Kidney capillary endothelial cell (primary cell): ENCODE data around the gene DCAF7.

Experiments
- DNase-seq: peaks from one replicate; pipeline ENCODE4 v3.0.0-alpha.2; 2018; ENCODE audit warnings: low spot score

Gene DCAF7

GRCh38 chr17:63525190-63525946, 24.9 kb upstream of the DCAF7 start:
- no peak for DNase-seq

DNA sequence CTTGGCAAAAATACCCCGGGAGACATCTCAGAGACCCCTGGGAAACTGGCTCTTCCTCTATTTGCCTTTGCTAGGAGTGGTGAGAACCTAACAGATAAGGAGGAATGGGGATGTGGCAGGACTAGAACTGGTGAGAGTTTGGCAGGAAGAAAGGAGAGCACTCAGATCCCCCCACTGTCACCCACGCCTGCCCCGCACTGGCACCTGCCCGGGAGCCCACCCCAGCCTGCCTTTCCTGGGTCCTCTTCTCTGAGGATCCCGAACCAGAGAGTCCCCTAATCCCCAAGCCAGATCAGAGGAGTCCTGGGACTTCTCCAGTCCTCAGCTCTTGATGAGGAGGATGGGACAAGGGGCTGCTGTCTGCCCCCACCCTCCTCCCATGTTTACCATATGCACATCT, 23.4 kb upstream of the DCAF7 start:
- no peak for DNase-seq

GRCh38 chr17:63528183-63528582, 22.1 kb upstream of the DCAF7 start:
- no peak for DNase-seq

DNA sequence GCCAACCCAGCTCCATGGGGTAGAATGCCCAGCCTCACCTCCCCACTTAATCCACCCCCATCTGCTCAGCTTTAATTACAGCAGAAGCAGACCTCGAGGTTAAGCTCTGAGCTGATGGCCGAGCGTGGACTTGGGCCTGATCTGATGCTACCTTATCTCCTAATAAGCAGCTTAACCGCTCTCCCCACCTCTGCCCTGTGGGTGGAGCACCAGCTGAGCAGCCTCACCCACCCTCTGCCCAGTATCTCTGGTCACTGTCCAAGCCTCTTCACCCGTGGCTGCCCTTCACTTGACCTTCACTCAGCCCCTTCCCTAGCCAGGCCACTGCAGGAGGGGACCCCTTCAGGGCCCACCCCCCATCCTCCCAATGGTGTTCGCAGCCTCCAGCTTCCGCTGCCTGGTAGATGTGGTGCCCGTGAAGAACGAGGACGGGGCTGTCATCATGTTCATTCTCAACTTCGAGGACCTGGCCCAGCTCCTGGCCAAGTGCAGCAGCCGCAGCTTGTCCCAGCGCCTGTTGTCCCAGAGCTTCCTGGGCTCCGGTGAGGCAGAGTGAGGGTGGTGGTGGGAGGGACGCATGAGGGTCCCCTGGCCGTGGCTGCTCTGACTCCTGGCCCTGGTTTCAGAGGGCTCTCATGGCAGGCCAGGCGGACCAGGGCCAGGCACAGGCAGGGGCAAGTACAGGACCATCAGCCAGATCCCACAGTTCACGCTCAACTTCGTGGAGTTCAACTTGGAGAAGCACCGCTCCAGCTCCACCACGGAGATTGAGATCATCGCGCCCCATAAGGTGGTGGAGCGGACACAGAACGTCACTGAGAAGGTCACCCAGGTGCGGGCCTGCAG, 20.3 kb upstream of the DCAF7 start:
- DNase-seq = no peak

DNA sequence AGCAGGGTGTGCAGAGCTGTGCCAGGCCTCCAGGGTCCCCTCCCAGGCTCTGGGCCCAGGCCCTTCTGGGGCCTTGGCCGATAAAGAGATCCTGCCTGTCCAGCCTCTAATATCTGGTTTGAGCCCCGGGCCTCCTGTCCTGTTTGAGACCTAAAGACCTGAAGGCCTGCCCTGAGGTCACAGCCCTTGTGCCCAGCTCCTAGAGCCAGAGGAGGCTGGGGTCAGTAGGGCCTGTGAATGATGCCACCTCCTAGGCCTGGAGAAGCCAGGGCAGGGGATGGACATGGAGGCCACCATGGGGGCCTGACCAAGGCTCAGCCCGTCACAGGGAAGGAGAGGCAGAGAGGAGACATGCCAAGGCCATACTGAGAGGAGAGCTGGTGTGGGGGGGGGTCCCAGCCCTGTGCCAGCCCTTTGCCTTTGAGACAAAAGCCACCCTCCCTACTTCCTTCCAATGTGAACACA, 19.7 kb upstream of the DCAF7 start:
- no peak for DNase-seq

DNA sequence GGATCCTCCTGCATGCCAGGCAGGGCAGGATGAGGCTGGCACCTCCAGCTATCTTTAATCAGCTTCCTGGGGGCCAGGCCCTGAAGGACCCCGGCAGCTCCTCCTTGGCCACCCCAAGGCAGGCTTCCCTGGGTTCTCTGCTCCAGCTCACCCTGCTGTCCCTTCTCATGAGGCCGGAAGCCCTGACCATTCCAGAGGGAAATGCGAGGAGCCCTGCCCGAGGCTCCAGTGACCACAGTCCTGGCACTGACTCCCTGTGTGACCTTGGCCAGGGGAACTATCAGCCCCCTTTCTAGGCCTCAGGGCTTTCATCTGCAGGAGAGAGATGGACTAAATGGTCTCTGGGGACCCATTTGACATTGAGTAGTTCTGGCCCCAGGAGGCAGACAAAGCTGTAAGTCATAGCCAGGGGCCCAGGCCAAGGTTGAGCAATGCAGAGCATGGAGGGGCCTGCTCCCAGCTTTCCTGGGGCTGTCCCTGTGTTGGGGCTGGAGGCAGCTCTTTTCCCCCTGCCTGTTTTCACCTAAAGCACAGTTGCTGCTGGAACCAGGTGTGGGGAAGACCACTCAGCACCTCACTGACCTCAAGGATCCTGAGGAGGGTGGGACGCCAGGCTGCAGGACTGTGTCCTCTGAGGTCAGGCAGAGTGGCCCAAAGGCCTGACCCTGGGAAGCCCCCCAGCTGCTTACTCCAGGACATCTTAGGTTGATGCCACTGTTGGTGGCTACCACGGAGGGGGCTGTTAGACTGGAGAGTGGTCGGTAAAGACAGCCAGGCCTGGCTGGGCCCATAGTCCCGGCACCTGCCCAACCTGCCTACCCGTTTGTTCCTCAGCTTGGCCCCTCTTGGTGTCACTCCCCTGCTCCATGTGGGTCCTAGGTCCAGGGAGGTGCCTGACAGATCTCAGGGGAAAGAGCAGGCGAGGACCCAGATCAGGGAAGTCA, 19.0 kb upstream of the DCAF7 start:
- DNase-seq = no peak

DNA sequence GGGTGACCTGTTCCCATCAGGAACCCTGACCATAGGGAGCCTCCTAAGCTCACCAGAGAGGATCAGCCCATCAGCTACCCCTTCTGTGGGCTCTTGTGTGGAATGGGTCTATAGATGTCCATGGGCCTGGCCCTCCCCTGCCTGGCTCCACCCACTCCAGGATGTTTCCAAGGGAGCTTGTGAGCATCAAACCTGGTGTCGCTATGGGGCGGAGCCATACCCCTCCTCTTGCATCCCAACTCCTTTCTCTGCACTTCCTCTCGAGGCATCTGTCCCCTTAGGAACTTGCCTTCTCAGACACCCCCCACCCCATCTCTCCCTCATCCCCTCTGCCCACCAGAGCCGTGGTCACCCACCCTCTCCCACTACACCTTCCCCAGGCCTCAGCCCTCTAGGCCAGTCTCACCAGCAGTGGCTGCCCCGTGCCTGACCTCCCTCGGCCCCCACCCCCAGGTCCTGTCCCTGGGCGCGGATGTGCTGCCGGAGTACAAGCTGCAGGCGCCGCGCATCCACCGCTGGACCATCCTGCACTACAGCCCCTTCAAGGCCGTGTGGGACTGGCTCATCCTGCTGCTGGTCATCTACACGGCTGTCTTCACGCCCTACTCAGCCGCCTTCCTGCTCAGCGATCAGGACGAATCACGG, 16.7 kb upstream of the DCAF7 start:
- no peak for DNase-seq

GRCh38 chr17:63534078-63534570, 16.2 kb upstream of the DCAF7 start:
- no peak for DNase-seq

DNA sequence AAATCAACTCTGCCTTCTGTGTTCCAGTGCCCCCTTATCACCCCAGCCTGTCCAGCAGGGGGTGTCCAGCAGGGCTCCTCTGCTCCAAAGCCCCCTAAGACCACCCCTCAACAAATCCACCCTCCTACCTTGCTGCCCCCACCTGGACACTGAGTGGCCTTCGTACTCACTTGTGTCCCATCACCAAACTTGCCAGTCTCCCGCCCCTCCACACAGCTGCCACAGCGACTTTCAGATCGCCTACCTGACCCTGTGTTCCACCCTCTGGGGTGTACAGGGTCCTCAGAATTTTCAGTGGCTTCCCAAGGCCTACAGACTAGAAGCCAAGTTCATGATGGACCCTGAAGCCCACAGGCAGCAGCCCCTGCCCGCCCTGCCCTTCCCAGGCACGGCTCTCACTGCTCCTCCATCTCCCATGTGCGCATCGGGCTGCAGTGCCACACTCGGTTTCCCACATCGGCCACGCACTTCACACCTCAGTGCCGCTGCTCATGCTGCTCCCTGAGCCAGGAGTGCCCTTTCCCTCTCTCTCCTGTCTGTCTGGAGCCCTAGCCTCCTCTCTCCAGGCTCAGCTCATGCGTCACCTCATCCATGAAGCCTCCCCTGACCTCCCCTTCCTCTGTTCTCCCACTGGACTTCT, 15.3 kb upstream of the DCAF7 start:
- DNase-seq = no peak

DNA sequence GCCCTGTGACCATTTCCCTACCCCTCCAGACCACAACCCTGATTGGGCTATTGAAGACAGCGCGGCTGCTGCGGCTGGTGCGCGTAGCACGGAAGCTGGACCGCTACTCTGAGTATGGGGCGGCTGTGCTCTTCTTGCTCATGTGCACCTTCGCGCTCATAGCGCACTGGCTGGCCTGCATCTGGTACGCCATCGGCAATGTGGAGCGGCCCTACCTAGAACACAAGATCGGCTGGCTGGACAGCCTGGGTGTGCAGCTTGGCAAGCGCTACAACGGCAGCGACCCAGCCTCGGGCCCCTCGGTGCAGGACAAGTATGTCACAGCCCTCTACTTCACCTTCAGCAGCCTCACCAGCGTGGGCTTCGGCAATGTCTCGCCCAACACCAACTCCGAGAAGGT, 14.6 kb upstream of the DCAF7 start:
- DNase-seq = no peak

- DNase-seq = no peak
Measured at GRCh38 chr17:63537001-63537400, 13.3 kb upstream of the DCAF7 start.

- no peak for DNase-seq
Measured at GRCh38 chr17:63537991-63538692, 12.1 kb upstream of the DCAF7 start.

- no peak for DNase-seq
Measured at GRCh38 chr17:63538693-63539595, 11.3 kb upstream of the DCAF7 start.

DNA sequence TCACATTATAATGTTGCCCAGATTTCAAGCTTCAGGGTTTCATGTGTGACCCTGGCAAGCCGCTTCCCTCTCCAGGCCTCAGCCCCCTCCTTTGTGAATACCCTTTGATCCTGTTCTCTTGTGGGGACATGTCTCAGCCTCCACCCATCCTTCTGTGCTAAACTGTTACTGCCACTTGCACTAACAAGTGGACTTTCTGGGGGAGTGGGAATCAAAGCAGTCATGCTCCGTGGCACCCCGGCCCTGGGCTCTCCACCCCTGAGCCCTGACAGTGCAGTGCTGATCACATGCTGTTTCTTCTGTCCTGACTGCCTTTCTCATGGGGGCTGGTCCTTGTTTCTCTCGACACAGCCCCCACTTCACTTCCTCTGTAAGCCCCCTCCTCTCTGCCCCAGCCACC, 9.7 kb upstream of the DCAF7 start:
- no peak for DNase-seq

GRCh38 chr17:63542218-63542545, 8.1 kb upstream of the DCAF7 start:
- no peak for DNase-seq

DNA sequence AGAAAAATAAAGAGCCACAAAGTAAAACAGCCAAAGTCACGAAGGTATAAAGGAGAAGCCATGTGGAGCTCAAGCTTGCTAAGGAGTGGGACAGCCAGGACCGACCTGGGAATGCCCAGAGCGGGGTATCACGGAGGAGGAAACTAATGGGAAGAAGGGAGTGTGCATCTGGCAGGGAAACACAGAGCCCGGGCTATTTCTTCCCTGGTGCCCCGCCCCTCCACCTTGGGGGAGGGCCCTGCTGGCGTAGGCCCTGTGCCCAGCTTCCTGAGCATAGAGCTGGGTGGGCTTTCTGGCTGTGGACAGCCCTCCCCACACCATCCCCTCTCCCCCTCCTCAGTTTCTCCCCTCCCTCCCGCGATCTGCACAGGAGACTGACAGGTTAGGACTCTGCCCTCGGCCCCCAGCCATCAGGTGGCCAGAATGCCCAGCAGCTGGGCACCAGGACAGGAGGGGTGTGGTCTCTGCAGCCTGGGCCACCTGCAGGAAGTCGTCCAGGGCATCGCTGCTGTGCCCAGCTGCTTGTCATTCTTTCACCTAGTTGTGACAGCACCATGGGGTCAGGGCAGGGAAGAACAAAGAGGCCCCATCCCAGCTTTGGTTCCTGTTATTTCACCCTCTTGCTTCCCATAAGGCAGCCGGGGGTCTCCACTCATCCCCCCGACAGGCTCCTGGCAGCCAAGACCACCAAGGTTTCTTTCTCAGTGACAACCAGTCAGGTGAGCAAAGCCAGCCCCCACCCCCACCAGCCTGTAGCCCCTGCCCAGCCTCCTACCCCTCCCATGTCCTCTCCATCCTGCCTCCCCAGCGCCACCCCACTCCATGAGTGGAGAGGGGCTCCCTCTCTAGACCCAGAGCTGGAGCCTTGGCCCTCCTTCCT, 7.1 kb upstream of the DCAF7 start:
- DNase-seq = no peak

- DNase-seq = no peak
Measured at GRCh38 chr17:63543822-63544420, 6.4 kb upstream of the DCAF7 start.
